ENCODE data around the gene DTHD1. TPM values are rescaled to one million over a fixed set of nuclear protein-coding genes. Genes with fewer than 3 reads are reported as not detected.

The DTHD1 gene
- total RNA-seq, 1 experiment from 2014 or later: not detected

DNA sequence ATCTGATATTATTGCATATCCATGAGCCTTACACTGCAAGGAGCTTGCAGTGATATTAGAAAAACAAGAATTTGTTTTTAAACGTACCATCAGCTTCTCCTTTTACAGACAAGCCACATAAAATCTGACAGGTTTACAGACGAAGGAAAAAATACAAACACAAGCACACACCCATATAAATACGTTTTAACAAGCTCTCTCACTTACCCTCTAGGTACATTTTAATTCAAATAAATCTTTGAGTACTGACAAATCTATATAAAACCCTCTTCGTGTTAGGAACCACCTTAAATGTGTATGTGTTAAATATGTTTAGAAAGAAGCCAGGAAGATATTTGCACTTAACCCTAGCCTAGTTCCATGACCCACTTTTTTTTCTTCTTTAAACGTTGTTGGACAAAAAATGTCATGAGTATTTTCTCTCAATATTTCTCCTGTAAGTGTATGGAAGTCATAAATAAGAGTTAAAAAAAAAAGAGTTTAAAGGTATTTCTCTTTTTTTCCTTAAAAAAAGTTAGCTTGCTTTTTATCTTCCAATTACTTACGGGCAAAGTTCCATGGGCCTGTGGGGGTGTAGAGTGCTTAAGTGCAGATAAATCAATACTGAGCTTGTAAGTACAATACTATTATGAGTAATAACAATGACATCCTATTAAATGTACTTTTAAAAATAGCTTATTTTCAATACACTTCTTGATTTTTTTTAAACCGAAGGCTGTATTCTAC lies 38.6 kb upstream of the DTHD1 start:
- Histone ChIP-seq H3K4me3 (peak overlapping the region; percentile 75), H3K9me2 (ENCODE audit: insufficient read depth) (no peaks in the 10 kb centered on the region), H3K4me2 (peak overlapping the region; percentile 89), H4K20me1 (ENCODE audit: insufficient read depth) (no peaks in the 10 kb centered on the region), H3K27ac (peak overlapping the region; percentile 81; the same call in 1 of the 2 replicates), H3F3A (ENCODE audit: insufficient read depth, low read depth) (peaks cover 12% of the 10 kb centered on the region), H3K27me3 (ENCODE audit: insufficient read depth, low read depth) (no peaks in the 10 kb centered on the region), H3K9me3 (ENCODE audit: insufficient read depth, low read depth) (no peaks in the 10 kb centered on the region), H3K36me3 (ENCODE audit: low read depth) (0 out of 2 replicates have a peak, but pooled peaks cover 7% of the 10 kb centered on the region), H3K4me1 (replicated peaks; ENCODE audit: insufficient read depth) (peaks cover 29% of the 10 kb centered on the region), H2AFZ (no peak overlapping the region), H3K79me2 (ENCODE audit: low read depth) (peaks cover 59% of the 10 kb centered on the region)
- ChIA-PET CTCF (interaction anchor here (0.6 kb wide), 2 partner anchors 25 to 46 kb away, joined by 3 to 5 read pairs; no protein-coding TSS in a partner anchor), POLR2A (ENCODE audit: unreplicated experiment) (no interaction called here)
- TF ChIP-seq, protein P1, sequence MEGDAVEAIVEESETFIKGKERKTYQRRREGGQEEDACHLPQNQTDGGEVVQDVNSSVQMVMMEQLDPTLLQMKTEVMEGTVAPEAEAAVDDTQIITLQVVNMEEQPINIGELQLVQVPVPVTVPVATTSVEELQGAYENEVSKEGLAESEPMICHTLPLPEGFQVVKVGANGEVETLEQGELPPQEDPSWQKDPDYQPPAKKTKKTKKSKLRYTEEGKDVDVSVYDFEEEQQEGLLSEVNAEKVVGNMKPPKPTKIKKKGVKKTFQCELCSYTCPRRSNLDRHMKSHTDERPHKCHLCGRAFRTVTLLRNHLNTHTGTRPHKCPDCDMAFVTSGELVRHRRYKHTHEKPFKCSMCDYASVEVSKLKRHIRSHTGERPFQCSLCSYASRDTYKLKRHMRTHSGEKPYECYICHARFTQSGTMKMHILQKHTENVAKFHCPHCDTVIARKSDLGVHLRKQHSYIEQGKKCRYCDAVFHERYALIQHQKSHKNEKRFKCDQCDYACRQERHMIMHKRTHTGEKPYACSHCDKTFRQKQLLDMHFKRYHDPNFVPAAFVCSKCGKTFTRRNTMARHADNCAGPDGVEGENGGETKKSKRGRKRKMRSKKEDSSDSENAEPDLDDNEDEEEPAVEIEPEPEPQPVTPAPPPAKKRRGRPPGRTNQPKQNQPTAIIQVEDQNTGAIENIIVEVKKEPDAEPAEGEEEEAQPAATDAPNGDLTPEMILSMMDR (conservative IDR thresholded peaks at IDR 0.05): no peak
- no peak for TF ChIP-seq EZH2 (IDR thresholded peaks at IDR 0.05; ENCODE audit: low read depth)
- peak in 1 of 2 experiments; percentile 37 for DNase-seq
- BruUV-seq (replicated peaks): no TSS peak
- intact Hi-C loops (cut with micrococcal nuclease; ENCODE audit: unreplicated experiment): loop anchor here (5.0 kb wide), 1 partner anchor 110 kb away; no protein-coding TSS in a partner anchor

DNA sequence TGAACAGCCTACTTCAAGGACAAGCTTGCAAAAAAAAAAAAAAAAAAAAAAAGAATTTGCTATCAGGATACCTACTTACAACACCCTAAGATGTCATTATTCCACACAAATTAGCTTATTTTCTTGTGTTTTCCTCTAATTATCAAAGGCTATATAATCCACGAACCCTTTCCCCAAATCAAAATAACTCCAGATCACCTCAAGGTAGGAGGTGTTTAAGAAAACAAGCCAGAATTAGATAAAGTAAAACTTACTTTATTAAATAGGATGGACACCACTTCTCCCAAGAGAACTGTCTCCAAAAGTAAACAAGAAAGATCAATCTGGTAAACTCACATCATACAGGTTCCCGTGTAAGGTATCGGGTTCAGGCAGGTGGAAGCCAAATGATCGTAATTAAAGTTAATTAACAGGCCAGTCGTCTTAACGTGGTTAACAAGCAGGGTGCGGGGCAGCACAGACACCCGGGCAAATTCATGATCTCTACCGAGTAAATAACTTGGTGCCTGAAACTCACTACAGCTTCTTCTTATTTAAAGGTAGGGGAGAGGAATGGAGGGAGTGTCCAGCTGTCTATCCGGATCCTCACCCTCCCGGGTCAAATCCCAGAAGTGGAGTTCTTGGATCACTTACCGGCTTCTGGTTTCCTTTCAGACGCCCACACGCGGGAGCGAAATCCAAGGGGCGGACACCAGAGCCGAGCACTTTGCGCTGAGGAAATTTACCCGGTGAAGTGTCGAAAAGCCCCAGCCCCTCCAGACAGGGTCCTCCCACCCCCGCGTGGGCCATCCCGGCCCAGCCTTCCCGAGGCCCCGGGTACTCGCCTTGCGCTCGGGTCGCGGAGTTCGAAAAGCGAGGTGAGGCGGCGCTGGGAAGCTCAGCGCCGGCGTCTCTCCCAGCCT lies 37.8 kb upstream of the DTHD1 start:
- Histone ChIP-seq H3K4me2 (peak overlapping the region; percentile 89), H2AFZ (peak overlapping the region; percentile 89), H3K36me3 (ENCODE audit: low read depth) (0 out of 2 replicates have a peak, but pooled peaks cover 3% of the 10 kb centered on the region), H3K9me3 (ENCODE audit: insufficient read depth, low read depth) (no peaks in the 10 kb centered on the region), H3K9me2 (ENCODE audit: insufficient read depth) (no peaks in the 10 kb centered on the region), H3K27ac (peak overlapping the region; percentile 81), H4K20me1 (ENCODE audit: insufficient read depth) (no peaks in the 10 kb centered on the region), H3F3A (ENCODE audit: insufficient read depth, low read depth) (peaks cover 12% of the 10 kb centered on the region), H3K27me3 (ENCODE audit: insufficient read depth, low read depth) (no peaks in the 10 kb centered on the region), H3K4me3 (peak overlapping the region; percentile 75), H3K79me2 (ENCODE audit: low read depth) (peaks cover 50% of the 10 kb centered on the region), H3K4me1 (replicated peaks; ENCODE audit: insufficient read depth) (peaks cover 29% of the 10 kb centered on the region)
- ChIA-PET POLR2A (ENCODE audit: unreplicated experiment) (interaction anchor here (0.6 to 0.7 kb wide), 2 partner anchors 18 to 70 kb away, joined by 3 to 6 read pairs; no protein-coding TSS in a partner anchor), CTCF (interaction anchor here (0.6 to 1.1 kb wide), 3 partner anchors 26 to 89 kb away, joined by 3 to 5 read pairs (median 3); no protein-coding TSS in a partner anchor)
- TF ChIP-seq EZH2 (IDR thresholded peaks at IDR 0.05; ENCODE audit: low read depth): no peak
- TF ChIP-seq, protein P1 (conservative IDR thresholded peaks at IDR 0.05): no peak
- BruUV-seq (replicated peaks): TSS peak; percentile 38
- intact Hi-C loops (cut with micrococcal nuclease; ENCODE audit: unreplicated experiment): loop anchor here (5.0 kb wide), 1 partner anchor 109 kb away; no protein-coding TSS in a partner anchor
- peak; percentile 40 to 62 for DNase-seq

Measured in PC-9 (cell line).